GM13977 (cell line): ENCODE measurements around the gene KCND3.

Experiments
- DNase-seq: peaks from one replicate; pipeline ENCODE4 v3.0.0; 2012; ENCODE audit warnings: low spot score
- in situ Hi-C: fragments of 300-500 bp; cut with MboI; formaldehyde crosslinking; loops from one replicate; pipeline ENCODE4 v1.12.0; 2022; ENCODE audit warnings: low sequenced_read_pairs, low pct_unique_long_range_greater_than_20kb, mixed read lengths, inconsistent platforms; ENCODE audit not compliant: unreplicated experiment
- TF ChIP-seq, protein P1 (sequence below): IDR thresholded peaks from 2 replicates; pipeline ENCODE4 v1.5.1; 2012; ENCODE audit warnings: mild to moderate bottlenecking, control low read depth; ENCODE audit not compliant: insufficient read depth; ENCODE audit errors: extremely low read depth, missing control alignments

KCND3 gene

DNA sequence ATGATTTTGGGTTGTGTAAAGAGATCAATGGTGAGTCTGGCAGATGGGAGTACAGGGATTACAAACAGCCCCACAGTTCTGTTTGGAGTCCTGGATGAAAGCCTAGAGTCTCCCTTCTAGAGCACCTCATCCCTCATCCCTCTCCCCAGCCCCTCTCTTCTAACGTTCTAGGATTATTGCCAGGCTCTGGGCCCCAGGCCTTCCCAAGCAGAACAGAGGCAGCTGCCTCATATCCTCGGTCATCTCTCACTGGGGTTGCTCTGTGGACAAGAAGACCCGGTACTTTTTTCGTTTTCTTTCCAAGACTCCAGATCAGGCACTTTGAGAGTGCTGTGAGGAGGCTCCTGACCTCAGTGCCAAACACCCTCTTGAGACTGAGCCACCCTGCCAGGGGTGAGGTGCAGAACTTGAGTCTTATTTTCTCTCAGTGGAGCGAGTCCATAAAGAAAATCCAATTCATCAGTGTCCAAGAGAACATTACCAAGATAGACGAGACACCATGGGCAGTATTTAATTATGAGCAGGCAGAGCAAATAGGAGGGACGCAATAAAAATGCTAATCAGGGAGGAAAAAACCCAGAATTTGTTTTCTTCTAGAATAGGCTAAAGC lies 17.1 kb upstream of the KCND3 start:
- in situ Hi-C loops, result no loop called here
- no peak for DNase-seq
- TF ChIP-seq, protein P1, sequence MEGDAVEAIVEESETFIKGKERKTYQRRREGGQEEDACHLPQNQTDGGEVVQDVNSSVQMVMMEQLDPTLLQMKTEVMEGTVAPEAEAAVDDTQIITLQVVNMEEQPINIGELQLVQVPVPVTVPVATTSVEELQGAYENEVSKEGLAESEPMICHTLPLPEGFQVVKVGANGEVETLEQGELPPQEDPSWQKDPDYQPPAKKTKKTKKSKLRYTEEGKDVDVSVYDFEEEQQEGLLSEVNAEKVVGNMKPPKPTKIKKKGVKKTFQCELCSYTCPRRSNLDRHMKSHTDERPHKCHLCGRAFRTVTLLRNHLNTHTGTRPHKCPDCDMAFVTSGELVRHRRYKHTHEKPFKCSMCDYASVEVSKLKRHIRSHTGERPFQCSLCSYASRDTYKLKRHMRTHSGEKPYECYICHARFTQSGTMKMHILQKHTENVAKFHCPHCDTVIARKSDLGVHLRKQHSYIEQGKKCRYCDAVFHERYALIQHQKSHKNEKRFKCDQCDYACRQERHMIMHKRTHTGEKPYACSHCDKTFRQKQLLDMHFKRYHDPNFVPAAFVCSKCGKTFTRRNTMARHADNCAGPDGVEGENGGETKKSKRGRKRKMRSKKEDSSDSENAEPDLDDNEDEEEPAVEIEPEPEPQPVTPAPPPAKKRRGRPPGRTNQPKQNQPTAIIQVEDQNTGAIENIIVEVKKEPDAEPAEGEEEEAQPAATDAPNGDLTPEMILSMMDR, result no peak

DNA sequence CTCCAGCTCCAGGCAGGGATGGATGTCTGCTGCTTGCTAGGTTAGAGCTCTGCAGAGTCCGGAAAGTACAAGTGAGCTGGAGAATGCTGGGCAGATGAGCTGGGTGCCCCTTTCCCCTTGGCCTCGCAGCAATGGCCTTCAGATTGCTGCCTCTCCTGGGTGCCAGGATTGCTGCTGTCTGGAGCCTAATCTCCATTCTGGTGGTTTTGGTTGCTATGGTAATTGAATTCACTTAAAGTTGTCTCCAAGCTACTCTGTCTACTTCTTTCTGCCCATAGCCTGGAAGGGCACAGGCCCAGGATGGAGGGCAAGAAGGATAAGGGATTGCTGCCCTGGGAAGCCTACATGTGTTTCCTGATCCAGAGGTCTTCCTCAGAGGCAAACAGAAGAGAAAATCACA lies 14.6 kb upstream of the KCND3 start:
- in situ Hi-C loops, result no loop called here
- TF ChIP-seq, protein P1, result no peak
- no peak for DNase-seq

DNA sequence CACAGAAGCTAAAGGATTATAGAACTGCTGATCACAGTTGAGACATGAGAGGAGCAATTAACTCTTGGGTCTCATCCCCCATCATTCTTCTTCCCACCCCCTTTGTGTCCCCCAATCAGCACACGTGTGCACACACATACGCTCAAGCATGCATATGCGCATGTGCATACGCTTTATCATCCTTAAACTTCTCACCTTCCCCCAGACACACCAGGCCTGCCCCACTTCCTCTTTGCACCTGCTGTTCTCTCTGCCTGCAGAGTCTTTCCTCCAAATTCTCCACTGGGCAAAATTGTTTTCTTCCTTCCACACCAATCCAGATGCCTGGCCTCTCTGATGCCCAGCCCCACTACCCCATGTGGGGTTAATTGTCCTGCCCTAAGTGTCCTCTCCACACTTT lies 13.0 kb upstream of the KCND3 start:
- no peak for DNase-seq
- TF ChIP-seq, protein P1, result no peak
- in situ Hi-C loops, result no loop called here

DNA sequence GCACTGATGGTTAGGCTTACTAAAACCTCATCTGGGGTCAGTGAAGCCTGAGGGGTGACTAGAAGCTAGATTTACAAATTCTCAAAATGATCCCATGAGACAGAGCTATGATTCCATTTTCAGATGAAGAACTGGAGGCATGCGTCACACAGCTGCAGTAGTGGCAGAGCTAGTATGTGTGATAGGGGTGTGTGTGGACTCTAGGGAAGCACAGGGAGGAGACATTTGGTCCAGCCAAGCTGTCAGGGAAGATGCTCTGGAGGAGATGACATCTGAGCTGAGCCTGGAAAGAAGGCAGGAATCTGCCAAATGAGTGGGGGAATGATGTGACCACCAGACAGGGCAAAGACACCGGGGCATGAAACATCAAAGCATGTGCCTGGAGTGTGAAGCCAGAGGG lies 12.0 kb upstream of the KCND3 start:
- TF ChIP-seq, protein P1, result no peak
- no peak for DNase-seq
- in situ Hi-C loops, result no loop called here

DNA sequence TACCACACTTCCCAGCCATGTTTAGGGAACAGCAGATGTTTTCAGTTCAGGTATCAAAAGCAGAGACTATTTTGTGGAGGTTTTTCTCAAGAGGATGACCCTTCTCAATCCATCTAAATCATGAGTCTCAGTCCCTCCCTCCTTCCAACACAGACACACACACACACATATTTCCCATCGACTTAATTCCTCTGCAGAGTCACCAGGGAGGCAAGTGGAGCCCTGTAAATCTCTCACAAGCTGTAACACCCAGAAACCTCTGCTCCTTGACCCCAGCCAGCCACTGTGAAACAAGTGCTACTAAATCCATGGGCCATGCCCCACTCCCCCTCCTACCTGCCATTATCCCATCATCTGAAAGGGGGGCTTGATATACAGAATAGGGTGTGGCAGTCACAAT lies 10.6 kb upstream of the KCND3 start:
- in situ Hi-C loops, result no loop called here
- TF ChIP-seq, protein P1, result no peak
- DNase-seq, result no peak

DNA sequence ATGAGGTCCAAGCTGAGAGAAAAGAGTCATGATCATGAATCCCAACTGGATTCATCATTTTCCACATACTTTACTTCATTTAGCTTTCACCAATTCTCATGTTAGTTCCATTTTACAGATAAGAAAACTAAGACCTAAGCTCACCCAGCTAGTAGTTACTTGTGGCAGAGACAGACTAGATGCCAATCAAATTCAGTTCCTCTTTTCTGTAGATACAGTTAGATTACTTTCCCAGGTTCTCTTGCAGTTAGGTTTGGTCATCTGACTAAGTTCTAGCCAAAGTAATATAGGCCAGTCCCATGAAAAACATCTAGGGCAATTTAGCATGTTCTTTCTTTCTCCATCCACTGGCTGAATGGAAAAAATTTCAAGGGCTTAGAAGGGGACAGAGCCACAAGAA lies 8.9 kb upstream of the KCND3 start:
- in situ Hi-C loops, result no loop called here
- TF ChIP-seq, protein P1, result no peak
- no peak for DNase-seq

- in situ Hi-C loops, result no loop called here
- DNase-seq, result no peak
- TF ChIP-seq, protein P1, result no peak
Observed at GRCh38 chr1:111992476-111992875, 3.0 kb upstream of the KCND3 start.
